HG02798 (cell line): ENCODE measurements around the gene MYO7B.

Experiments used
- ATAC-seq: cut with Tn5 transposase; IDR thresholded peaks from one replicate; pipeline ENCODE4 v1.9.1; 2021; ENCODE audit warnings: mild to moderate bottlenecking; ENCODE audit not compliant: unreplicated experiment, poor library complexity

Gene MYO7B

GRCh38 chr2:127584047-127584446 is 48.6 kb downstream of the MYO7B start:
- ATAC-seq = no peak

- ATAC-seq = no peak
Measured at GRCh38 chr2:127584516-127585033, 49.1 kb downstream of the MYO7B start.

DNA sequence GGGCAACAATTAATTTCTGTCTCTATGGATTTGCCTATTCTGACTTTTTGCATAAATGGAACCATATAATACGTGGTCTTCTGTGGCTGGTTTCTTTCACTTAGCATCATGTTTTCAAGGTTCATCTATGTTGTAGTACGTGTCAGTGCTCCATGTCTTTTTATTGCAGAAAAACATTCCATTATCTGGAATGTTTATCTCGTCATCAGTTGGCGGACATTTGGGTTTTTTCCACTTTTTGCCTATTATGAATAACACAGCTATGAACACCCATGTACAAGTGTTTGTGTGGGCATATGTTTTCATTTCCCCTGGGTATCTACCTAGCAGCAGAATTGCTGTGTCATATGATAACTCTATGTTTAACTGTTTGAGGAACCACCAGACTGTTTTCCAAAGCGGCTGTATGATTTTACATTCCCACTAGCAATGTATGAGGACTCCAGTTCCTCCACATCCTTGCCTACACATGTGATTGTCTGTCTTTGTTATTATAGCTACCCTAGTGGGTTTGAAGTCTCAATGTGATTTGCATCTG is 49.9 kb downstream of the MYO7B start:
- no peak for ATAC-seq

DNA sequence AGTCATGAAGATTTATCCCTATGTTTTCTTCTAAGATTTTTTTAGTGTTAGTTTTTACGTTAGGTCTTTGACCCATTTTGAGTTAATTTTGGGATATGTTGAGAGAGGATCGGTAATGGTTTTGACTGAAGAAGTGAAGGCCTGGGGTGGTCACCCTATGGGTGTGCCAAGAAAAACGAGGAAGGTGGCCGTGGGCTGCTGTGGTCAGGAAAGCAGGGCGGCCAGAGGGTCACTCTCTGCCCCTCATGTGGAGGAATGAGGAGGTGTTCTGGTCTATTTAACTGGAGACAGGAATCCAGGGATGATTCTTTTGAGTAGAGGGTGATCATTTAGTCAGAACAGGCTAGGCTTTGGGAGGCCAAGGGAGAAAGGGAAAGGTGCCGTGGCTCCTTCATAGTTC is 50.7 kb downstream of the MYO7B start:
- no peak for ATAC-seq

DNA sequence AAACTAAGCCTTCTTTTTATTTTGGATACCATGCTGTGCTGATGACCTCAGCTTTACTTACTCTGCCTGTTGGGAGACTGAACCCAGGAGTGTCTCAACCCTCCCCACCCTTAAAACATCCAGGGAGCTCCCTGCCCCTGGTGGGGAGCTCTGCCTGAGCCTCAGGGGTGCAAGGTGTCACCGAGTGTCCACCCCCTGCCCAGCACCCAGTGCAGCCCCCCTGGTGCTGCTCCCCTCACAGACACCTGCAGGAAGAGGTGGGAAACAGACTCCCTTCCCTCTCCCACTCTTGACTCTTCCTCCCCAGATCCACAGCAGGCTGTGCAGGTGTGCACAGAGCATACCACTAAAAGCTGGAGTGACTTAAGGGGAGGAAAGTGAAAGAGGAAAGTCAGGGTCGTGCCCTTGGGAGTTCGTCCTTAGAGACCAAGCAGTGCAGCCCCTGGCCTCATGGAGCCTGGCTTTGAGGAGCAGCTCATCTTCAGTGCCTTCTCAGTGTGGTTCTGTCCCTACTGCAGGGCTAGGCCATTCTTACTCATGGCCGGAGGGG is 51.3 kb downstream of the MYO7B start:
- no peak for ATAC-seq

GRCh38 chr2:127588241-127588640 is 52.8 kb downstream of the MYO7B start:
- no peak for ATAC-seq

- ATAC-seq = no peak
Measured at GRCh38 chr2:127589358-127589757, 53.9 kb downstream of the MYO7B start.

DNA sequence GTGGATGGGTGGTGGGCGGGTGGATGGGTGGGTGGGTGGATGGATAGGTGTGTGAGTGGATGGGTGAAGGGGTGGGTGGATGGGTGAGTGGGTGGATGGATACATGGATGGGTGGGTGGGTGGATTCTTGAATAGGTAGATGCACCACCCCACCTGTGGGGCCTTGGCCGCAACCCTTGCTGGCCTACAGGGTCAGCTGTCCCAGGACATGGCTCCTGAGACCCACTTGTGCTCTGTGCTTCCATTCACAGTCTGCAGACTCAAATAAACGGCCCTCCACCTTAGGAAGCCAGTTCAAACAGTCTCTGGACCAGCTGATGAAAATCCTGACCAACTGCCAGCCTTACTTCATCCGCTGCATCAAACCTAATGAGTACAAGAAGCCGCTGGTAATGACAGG is 54.4 kb downstream of the MYO7B start:
- ATAC-seq = no peak

- no peak for ATAC-seq
Measured at GRCh38 chr2:127590386-127591190, 55.1 kb downstream of the MYO7B start.

DNA sequence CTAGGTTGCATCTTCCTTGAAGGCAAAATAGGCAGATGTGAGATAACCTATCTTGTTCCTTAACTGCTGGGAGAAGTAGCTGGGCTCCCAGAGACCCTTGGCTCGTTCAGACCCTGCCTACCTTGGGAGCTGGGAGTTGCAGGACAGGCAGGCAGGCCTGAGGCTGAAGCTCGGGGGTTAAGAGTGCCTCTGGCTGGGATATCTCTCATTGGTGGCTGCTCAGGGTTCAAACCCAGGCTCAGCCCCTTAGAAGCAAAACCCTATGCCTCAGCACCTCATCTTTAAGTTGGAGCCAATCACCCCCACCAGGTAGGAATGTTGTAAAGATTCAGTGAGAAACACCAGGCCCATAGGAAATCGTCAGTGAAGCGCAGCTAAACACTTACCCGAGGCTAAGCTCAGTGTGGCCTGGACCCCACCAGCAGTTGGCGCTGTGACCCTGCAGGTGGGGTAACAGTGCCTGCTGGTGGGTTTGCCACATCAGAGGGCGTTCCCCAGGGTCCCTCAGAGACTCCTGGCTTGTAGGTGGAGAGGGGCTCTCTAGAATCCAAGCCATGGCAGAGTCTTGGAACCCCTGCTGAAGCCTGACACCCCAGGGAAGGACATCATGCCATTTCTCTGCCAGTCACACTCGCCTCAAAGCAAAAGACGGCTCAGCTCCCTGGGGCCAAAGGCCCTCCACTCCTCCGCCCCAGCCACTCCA is 55.9 kb downstream of the MYO7B start:
- peak; percentile 72 for ATAC-seq

GRCh38 chr2:127592761-127593227 is 57.3 kb downstream of the MYO7B start:
- no peak for ATAC-seq

DNA sequence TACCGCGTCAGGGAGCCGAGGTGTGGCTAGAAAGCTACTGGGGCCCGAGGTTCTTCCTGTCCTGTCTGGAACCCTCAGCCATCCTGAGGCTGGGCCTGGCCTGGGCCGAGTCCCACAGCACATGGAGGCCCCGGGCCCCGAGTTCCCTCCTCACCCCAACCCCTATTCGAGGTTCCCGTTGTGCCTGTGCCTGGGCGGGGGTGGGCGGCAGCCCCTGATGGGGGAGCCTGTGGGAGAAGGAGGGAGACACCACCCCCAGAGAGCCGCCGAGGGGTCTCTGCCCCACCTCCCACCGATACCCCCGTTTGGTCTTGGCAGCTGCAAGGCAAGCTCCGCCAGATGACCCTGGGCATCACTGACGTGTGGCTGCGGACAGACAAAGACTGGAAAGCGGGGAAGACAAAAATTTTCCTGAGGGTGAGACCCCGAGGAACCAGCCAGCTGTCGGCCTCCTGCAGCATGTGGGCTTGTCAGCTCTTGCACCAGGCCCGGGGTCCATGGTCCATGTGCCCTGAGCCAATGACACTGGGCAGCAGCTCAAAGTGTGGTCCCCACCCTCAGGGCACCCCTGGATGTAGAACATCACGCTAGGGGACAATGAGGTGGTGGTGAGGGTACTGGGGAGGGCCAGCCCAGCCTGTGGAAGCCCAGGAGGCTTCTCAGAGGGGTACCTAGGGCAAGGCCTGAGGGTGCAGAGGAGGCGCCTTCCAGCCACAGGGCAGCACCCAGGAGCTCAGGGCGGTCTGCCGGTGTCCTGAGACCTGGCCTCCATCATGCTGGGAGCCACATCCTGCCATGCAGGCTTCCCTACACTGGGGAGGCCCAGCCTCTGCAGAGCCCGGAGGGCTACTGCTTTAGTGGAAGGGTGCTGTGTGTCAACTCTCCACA is 58.0 kb downstream of the MYO7B start:
- ATAC-seq = no peak

- no peak for ATAC-seq
Measured at GRCh38 chr2:127594116-127594591, 58.7 kb downstream of the MYO7B start.

DNA sequence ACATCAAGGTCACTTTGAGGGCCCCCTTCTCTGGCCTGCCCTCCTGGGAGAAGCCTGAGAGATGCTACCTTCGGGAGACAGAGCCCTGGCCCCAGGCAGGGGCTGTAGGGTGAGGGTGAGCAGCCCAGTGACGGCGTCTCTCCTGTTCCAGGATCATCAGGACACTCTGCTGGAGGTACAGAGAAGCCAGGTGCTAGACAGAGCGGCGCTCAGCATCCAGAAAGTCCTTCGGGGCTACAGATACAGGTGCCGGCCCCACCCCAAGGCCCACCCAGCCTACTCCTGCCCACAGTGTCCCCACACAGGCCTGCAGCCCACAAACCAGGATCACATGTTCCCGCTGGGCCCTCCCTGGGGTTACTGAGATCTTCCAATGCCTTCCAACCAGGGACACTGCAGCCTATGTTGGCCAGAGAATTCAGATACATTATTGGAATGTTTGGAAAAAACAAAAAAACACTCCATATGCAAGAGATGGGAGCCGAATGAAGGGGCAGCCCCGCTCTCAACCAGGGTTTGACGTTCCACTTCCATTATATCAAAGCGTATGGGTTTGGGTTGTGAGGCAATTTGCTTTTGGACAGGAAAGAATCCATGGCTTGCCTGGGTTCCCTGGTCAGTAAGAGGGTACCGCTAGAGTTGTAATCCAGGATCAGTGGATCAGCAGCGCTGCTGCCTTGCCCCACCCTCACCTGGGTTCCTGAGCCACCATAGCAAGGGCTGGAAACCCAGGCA is 61.0 kb downstream of the MYO7B start:
- ATAC-seq = no peak

- no peak for ATAC-seq
Measured at GRCh38 chr2:127597046-127597983, 61.8 kb downstream of the MYO7B start.

- no peak for ATAC-seq
Measured at GRCh38 chr2:127597984-127598380, 62.5 kb downstream of the MYO7B start.

- ATAC-seq = no peak
Measured at GRCh38 chr2:127598711-127599110, 63.2 kb downstream of the MYO7B start.

DNA sequence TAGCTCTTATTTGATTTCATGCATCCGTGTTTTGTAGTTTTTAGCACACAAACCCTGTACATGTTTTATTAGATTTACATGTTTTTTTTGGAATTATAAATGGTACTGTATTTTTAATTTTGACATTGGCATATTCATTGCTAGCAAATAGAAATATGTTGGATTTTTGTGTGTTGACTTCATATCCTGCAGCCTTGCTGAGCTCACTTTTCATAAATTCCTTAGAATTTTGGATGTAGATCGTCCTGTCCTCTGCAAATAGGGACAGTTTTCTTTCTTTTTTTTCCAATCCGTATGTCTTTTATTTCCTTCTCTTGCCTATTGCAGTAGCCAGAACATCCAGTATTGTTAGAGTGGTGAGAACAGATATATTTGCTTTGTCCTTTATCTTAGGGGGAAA is 63.7 kb downstream of the MYO7B start:
- ATAC-seq = no peak
